Hematopoietic multipotent progenitor cell treated with erythropoietin and hydrocortisone succinate and interleukin-3 and kit ligand, for 8 days (in vitro differentiated cells): ENCODE measurements around the gene CLEC18C.
"Not testable (repeated sequence)": the region's sequence is repeated elsewhere in the genome, so short reads cannot be mapped to it uniquely, and the experiment has no call there.

Source experiments
- DNase-seq: peaks from one replicate; pipeline ENCODE4 v3.0.0-alpha.2; 2015

CLEC18C gene

DNA sequence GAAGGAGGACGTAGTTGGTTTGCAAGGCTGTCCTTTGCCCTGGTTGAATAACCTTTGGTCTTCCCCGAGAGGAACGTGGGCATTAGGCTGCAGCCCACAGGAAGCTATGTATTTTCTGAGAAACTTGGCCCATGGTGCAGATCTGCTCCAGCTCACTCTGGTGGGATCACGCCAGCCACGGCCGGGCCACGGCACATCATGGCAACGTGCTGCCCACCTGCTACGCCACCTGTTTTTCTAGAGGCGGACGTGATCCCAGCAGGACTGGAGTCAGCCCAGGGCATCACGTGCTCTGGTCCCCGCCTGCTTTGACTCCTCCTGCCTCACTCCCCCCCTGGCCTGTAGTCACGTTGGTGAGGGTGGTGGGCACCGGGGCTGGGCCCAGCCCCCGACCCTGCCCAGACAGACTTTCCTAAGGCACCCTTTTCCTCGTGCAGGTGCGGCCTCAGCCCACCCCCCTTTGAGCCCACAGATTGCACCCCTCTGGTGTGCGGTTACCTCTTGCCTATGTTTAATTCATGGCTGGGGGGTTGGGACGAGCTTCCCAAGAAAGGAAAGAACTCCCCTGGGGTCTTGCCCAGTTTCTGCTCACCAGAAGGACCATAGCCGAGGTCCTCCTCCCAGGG is at the start of gene CLEC18C:
Gene CLEC18C, plus strand, starts transcription at position 576 of the 626 bp plus-strand sequence. CDS start 492 bp downstream, outside the sequence.
- DNase-seq: not testable (repeated sequence)

GRCh38 chr16:70123822-70124221 is 49.8 kb upstream of the CLEC18C start:
- not testable (repeated sequence) for DNase-seq

DNA sequence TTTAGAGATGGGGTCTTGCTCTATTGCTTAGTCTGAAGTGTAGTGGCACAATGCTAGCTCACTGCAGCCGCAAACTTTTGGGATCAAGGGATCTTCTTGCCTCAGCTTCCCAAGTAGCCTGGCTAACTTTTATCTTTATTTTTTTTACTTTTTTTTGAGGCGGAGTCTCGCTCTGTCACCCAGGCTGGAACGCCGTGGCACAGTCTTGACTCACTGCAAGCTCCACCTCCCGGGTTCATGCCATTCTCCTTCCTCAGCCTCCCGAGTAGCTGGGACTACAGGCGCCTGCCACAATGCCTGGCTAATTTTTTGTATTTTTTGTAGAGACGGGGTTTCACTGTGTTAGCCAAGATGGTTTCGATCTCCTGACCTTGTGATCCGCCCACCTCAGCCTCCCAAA is 47.4 kb upstream of the CLEC18C start:
- not testable (repeated sequence) for DNase-seq

DNA sequence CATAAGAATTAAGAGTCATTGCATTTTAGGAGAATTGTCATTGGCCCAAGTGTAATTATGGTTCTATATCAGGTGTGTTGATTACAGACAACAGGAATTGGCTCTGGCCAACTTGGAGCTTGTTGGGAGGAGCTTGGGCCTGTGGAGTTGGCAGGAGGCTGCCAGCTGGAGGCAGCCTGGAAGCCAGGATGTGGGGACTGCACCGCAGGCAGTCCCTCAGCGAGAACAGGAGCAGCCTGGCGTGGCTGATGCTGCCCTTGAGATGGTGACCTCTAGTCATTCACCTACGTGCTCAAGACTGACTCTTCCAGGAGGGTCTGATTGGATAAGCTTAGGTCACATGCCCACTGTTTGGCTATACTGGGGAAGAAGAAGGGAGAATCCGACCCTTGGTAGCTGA is 45.9 kb upstream of the CLEC18C start:
- not testable (repeated sequence) for DNase-seq

GRCh38 chr16:70128844-70129243 is 44.7 kb upstream of the CLEC18C start:
- not testable (repeated sequence) for DNase-seq

GRCh38 chr16:70135796-70136195 is 37.8 kb upstream of the CLEC18C start:
- not testable (repeated sequence) for DNase-seq

GRCh38 chr16:70136595-70136994 is 37.0 kb upstream of the CLEC18C start:
- not testable (repeated sequence) for DNase-seq

GRCh38 chr16:70142739-70143138 is 30.8 kb upstream of the CLEC18C start:
- not testable (repeated sequence) for DNase-seq

GRCh38 chr16:70143231-70143895 is 30.2 kb upstream of the CLEC18C start:
- not testable (repeated sequence) for DNase-seq

GRCh38 chr16:70147853-70148252 is 25.7 kb upstream of the CLEC18C start:
- not testable (repeated sequence) for DNase-seq

DNA sequence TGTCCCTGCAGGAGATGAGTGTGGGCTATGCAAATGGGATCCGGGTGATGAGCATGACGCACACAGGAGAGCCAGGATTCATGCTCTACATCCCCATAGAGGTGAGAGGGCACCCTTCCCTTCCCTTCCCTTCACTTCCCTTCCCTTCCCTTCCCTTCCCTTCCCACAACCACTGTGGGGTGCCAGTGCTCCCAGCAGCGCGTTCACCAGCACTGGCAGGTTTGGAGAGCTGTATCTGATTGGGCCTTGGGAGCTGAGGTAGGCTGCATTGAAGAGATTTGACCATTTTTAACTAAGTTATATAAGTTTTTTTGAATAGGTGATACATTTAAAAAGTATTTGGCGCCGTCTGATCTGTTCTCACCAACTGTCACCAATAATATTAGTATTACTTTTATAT is 25.1 kb upstream of the CLEC18C start:
- not testable (repeated sequence) for DNase-seq

DNA sequence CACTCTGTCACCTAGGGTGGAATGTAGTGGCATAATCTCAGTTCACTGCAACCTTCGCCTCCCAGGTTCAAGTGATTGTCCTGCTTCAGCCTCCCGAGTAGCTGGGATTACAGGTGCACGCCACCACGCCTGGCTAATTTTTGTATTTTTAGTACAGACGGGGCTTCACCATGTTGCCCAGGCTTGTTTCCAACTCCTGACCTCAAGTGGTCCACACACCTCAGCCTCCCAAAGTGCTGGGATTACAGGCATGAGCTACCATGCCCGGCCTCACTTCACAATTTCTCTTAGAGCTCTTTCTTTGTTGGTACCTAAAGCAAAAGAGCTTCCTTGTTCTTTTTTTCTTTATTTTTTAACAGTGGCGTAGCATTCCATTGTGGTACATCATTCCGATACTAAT is 24.3 kb upstream of the CLEC18C start:
- DNase-seq: not testable (repeated sequence)

- DNase-seq: no peak
Observed at GRCh38 chr16:70151391-70151790, 22.2 kb upstream of the CLEC18C start.

DNA sequence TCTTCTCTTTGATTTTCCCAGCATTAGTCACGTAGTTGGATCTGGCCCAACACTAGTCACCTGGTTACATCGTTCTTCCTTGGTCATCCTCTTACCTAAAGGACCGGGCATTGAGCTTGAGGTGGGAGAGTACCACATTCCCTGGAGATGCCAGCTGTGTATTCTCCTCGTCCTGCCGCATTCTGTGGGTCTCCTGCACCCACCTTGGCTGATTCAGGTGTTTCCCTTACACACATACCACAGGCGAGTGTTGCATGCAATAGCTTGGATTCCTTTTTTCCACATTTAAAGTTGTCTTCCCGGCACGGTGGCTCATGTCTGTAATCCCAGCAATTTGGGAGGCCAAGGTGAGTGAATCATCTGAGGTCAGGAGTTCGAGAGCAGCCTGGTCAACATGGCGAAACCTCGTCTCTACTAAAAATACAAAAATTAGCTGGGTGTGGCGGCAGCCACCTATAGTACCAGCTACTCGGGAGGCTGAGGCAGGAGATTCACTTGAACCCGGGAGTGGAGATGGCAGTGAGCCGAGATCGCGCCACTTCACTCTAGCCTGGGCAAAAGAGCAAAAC is 21.6 kb upstream of the CLEC18C start:
- no peak for DNase-seq

DNA sequence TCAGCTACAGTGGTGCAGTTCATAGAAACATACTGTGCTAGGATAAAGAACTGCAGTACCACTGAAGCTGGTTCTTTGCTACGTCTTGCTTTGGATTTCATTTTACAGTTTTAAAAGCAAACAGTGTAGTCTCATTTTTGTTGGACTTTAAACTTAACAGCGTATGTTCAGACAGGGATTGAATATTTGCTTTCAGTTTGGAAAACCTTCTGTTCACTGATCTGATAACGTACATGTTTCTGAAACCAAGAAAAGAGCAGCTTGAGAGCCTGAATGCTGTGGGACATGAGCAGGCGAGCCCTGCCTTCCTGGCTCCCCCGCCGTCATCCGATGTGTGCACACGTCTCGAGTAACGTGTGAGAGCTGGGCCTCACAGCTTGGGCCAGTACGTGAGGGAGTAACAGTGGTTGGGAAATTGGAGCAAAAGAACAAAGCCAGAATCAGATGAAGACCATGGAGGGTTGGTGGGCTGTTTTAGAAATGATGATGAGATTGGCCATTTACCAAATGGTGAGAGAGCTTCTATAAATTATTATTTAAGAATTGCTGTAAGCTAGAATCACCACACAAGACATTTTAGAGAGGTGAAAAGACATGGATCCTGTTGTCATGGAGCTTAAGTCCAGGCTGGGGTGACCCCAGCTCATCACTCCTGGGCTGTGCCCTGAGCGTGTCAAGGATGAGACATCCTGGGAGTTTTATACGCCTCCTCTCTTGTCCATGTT is 20.8 kb upstream of the CLEC18C start:
- DNase-seq: no peak

- not testable (repeated sequence) for DNase-seq
Observed at GRCh38 chr16:70154736-70155135, 18.9 kb upstream of the CLEC18C start.

DNA sequence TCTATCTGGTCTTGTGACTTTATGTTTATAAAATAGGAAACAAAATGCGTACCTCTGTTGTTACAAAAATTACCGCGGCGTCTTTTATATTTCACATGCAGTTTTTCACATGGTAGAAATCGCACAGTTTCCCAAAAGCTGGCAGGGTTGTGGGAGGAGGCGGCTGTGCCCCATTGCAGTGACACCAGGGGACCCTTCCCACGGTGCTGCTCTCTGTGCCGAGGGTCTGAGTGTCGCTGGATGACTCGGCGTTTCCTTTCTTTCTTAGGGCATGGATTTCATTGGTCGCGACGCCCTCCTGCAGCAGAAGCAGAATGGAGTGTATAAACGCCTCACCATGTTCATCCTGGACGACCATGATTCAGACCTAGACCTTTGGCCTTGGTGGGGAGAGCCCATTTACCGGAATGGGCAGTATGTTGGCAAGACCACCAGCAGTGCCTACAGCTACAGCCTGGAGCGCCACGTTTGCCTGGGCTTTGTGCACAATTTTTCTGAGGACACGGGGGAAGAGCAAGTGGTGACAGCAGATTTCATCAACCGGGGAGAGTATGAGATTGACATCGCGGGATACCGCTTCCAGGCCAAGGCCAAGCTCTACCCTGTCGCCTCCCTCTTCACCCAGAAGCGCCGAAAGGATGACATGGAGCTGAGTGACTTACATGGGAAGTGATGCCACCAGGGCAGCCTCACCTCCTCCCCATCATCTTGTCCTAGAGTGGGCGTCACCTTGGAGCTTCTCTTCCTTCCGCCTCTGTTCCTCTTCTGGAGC is 17.2 kb upstream of the CLEC18C start:
- no peak for DNase-seq

GRCh38 chr16:70157105-70157476 is 16.5 kb upstream of the CLEC18C start:
- DNase-seq: no peak

DNA sequence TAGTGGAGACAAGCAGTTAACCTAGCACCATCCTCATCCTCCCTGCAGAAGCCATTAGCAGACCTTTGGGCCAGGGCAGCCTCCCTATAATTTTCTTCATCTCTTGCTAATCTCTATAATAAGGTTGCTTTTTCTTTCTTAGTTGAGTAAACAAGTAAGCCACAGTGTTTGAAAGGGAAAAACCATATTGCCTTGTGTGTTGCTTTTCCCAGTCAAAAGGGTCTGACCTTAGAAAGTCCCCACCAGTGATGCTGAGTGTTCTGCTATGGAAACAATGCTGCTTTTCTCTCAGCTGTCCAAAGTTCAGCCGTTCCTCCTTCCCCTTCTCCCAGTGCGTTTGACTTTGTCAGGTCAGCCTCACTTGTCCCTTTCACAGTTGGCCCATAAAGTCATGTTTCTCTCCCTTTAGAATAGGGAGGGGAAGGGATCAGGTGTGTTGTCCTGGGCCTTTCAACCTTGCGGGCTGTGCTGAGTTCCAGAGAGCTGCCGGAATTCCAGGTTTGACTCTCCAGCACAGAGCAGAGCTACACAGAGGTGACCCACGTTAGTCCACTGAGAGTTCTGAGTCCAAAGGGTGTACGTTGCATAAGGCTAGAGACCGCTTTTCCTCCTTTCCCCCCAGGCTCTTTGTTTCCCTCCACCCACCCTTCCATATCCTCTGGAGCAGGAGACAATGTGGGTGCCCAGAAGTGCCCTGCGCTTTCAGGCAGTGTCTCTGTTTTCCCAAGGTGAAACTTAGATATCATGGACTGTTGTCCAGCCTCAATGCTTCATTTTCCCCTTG is 15.9 kb upstream of the CLEC18C start:
- DNase-seq: no peak

GRCh38 chr16:70158261-70158939 is 15.2 kb upstream of the CLEC18C start:
- no peak for DNase-seq
